HG03439 (cell line): ENCODE results near the gene CNPY1.

ENCODE experiments used
- ATAC-seq: cut with Tn5 transposase; IDR thresholded peaks from one replicate; pipeline ENCODE4 v1.9.1; 2021; ENCODE audit warnings: mild to moderate bottlenecking, moderate library complexity; ENCODE audit not compliant: unreplicated experiment

Gene CNPY1

GRCh38 chr7:155469311-155470185, 76.8 kb downstream of the CNPY1 start:
- ATAC-seq = no peak

GRCh38 chr7:155468785-155469148, 77.6 kb downstream of the CNPY1 start:
- no peak for ATAC-seq

GRCh38 chr7:155467846-155468784, 78.2 kb downstream of the CNPY1 start:
- no peak for ATAC-seq

GRCh38 chr7:155466814-155467733, 79.3 kb downstream of the CNPY1 start:
- no peak for ATAC-seq

- no peak for ATAC-seq
Observed at GRCh38 chr7:155466142-155466813, 80.1 kb downstream of the CNPY1 start.

GRCh38 chr7:155465761-155466141, 80.6 kb downstream of the CNPY1 start:
- ATAC-seq = no peak

GRCh38 chr7:155464948-155465739, 81.2 kb downstream of the CNPY1 start:
- ATAC-seq = no peak

- no peak for ATAC-seq
Observed at GRCh38 chr7:155464183-155464582, 82.2 kb downstream of the CNPY1 start.

- no peak for ATAC-seq
Observed at GRCh38 chr7:155463114-155463811, 83.1 kb downstream of the CNPY1 start.

- ATAC-seq = no peak
Observed at GRCh38 chr7:155462163-155462735, 84.1 kb downstream of the CNPY1 start.

- no peak for ATAC-seq
Observed at GRCh38 chr7:155461631-155462030, 84.7 kb downstream of the CNPY1 start.

GRCh38 chr7:155460926-155461613, 85.3 kb downstream of the CNPY1 start:
- ATAC-seq = no peak

- no peak for ATAC-seq
Observed at GRCh38 chr7:155459700-155460461, 86.5 kb downstream of the CNPY1 start.

- ATAC-seq = no peak
Observed at GRCh38 chr7:155458878-155459699, 87.3 kb downstream of the CNPY1 start.

GRCh38 chr7:155458111-155458877, 88.1 kb downstream of the CNPY1 start, which contains the start of gene EN2:
Gene EN2 (plus strand): TSS chr7:155458129. CDS start chr7:155458378, 249 bp downstream.
- ATAC-seq = no peak
